NCI-H1048 (cell line): ENCODE measurements around the gene METTL9.
"Not testable (repeated sequence)": the region's sequence is repeated elsewhere in the genome, so short reads cannot be mapped to it uniquely, and the experiment has no call there.

Experiments
- DNase-seq: peaks from one replicate; lab custom pipeline; 2025; lab: John Stamatoyannopoulos, UW

Gene METTL9

GRCh38 chr16:21599122-21600030, at the start of gene METTL9:
METTL9 (plus strand) TSS chr16:21599577; CDS start chr16:21599734, 157 bp downstream.
- peak; percentile 71 for DNase-seq

GRCh38 chr16:21549975-21550374, 49.4 kb upstream of the METTL9 start:
- not testable (repeated sequence) for DNase-seq

- DNase-seq: not testable (repeated sequence)
Measured at GRCh38 chr16:21550435-21550834, 48.9 kb upstream of the METTL9 start.

GRCh38 chr16:21551076-21551475, 48.3 kb upstream of the METTL9 start:
- not testable (repeated sequence) for DNase-seq

- DNase-seq: not testable (repeated sequence)
Measured at GRCh38 chr16:21551600-21551999, 47.8 kb upstream of the METTL9 start.

- not testable (repeated sequence) for DNase-seq
Measured at GRCh38 chr16:21553481-21554296, 45.7 kb upstream of the METTL9 start.

- peak; percentile 65 for DNase-seq
Measured at GRCh38 chr16:21554795-21555585, 44.4 kb upstream of the METTL9 start.

GRCh38 chr16:21555621-21556020, 43.8 kb upstream of the METTL9 start:
- not testable (repeated sequence) for DNase-seq

GRCh38 chr16:21556026-21556595, 43.3 kb upstream of the METTL9 start:
- not testable (repeated sequence) for DNase-seq

GRCh38 chr16:21556651-21557241, 42.6 kb upstream of the METTL9 start:
- not testable (repeated sequence) for DNase-seq

GRCh38 chr16:21560462-21560861, 38.9 kb upstream of the METTL9 start:
- DNase-seq: no peak

GRCh38 chr16:21563676-21564075, 35.7 kb upstream of the METTL9 start:
- DNase-seq: no peak

GRCh38 chr16:21564367-21564766, 35.0 kb upstream of the METTL9 start:
- DNase-seq: not testable (repeated sequence)

GRCh38 chr16:21565507-21565860, 33.9 kb upstream of the METTL9 start:
- no peak for DNase-seq

GRCh38 chr16:21565861-21566669, 33.3 kb upstream of the METTL9 start:
- no peak for DNase-seq

- no peak for DNase-seq
Measured at GRCh38 chr16:21566891-21567414, 32.4 kb upstream of the METTL9 start.

- not testable (repeated sequence) for DNase-seq
Measured at GRCh38 chr16:21567496-21567895, 31.9 kb upstream of the METTL9 start.

GRCh38 chr16:21568502-21569189, 30.7 kb upstream of the METTL9 start:
- DNase-seq: no peak

- no peak for DNase-seq
Measured at GRCh38 chr16:21570676-21571017, 28.7 kb upstream of the METTL9 start.

- DNase-seq: not testable (repeated sequence)
Measured at GRCh38 chr16:21573506-21573905, 25.9 kb upstream of the METTL9 start.
